GM21737 (cell line): Measurements from ENCODE around the gene LRCH2.
"Not testable (repeated sequence)": the region's sequence is repeated elsewhere in the genome, so short reads cannot be mapped to it uniquely, and the experiment has no call there.

Experiments
- ATAC-seq: cut with Tn5 transposase; IDR thresholded peaks from one replicate; pipeline ENCODE4 v1.9.1; 2021; ENCODE audit warnings: mild to moderate bottlenecking, moderate library complexity; ENCODE audit not compliant: unreplicated experiment

LRCH2 gene

GRCh38 chrX:115233497-115234455 lies at the start of gene LRCH2:
TSS of gene LRCH2 (minus strand) at chrX:115234096. CDS start at chrX:115234041, 55 bp downstream.
- no peak for ATAC-seq

- no peak for ATAC-seq
Measured at GRCh38 chrX:115269051-115269683, 35.3 kb upstream of the LRCH2 start.

GRCh38 chrX:115268421-115268820 lies 34.5 kb upstream of the LRCH2 start:
- no peak for ATAC-seq

GRCh38 chrX:115266300-115266699 lies 32.4 kb upstream of the LRCH2 start:
- ATAC-seq = no peak

- no peak for ATAC-seq
Measured at GRCh38 chrX:115264009-115264408, 30.1 kb upstream of the LRCH2 start.

GRCh38 chrX:115261148-115261547 lies 27.3 kb upstream of the LRCH2 start:
- ATAC-seq = no peak

- ATAC-seq = no peak
Measured at GRCh38 chrX:115260330-115260729, 26.4 kb upstream of the LRCH2 start.

GRCh38 chrX:115259238-115259875 lies 25.5 kb upstream of the LRCH2 start:
- no peak for ATAC-seq

- ATAC-seq = no peak
Measured at GRCh38 chrX:115257711-115258110, 23.8 kb upstream of the LRCH2 start.

GRCh38 chrX:115255003-115255402 lies 21.1 kb upstream of the LRCH2 start:
- no peak for ATAC-seq

GRCh38 chrX:115251458-115252233 lies 17.8 kb upstream of the LRCH2 start:
- no peak for ATAC-seq

- no peak for ATAC-seq
Measured at GRCh38 chrX:115237056-115237455, 3.2 kb upstream of the LRCH2 start.

GRCh38 chrX:115236560-115236959 lies 2.7 kb upstream of the LRCH2 start:
- no peak for ATAC-seq

GRCh38 chrX:115234461-115234860 lies 565 bp upstream of the LRCH2 start:
- no peak for ATAC-seq

- ATAC-seq = no peak
Measured at GRCh38 chrX:115232933-115233496, 881 bp downstream of the LRCH2 start.

- no peak for ATAC-seq
Measured at GRCh38 chrX:115229337-115230003, 4.4 kb downstream of the LRCH2 start.

GRCh38 chrX:115226929-115227328 lies 7.0 kb downstream of the LRCH2 start:
- no peak for ATAC-seq

- not testable (repeated sequence) for ATAC-seq
Measured at GRCh38 chrX:115217346-115217745, 16.6 kb downstream of the LRCH2 start.

GRCh38 chrX:115214605-115215004 lies 19.3 kb downstream of the LRCH2 start:
- ATAC-seq = no peak

GRCh38 chrX:115214151-115214550 lies 19.7 kb downstream of the LRCH2 start:
- no peak for ATAC-seq
